ENCODE measurements around the gene TSPAN11.
A peak's percentile ranks its signal among the peaks of the same experiment; 100 is the strongest.

TSPAN11 gene

GRCh38 chr12:30911207-30911606 lies 15.3 kb upstream of the TSPAN11 start:
- no peak for DNase-seq (ENCODE audit: low spot score)

DNA sequence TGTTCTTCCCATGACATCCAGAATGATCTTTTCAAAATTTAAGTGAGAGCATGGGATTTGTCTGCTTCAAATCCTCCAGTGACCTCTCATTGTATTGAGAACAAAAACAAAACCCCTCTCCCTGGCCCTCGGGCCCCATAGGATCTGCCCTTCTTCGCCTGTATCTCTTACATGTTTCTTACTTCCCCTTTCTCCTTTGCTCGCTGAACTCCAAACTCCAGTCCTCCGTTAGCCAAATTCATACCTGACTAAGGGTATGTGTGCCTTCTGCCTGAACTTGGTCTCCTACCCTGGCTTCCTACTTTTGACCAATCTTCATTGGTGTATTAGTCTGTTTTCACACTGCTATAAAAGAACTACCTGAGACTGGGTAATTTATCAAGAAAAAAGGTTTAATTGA lies 13.2 kb upstream of the TSPAN11 start:
- DNase-seq (ENCODE audit: low spot score) = no peak

DNA sequence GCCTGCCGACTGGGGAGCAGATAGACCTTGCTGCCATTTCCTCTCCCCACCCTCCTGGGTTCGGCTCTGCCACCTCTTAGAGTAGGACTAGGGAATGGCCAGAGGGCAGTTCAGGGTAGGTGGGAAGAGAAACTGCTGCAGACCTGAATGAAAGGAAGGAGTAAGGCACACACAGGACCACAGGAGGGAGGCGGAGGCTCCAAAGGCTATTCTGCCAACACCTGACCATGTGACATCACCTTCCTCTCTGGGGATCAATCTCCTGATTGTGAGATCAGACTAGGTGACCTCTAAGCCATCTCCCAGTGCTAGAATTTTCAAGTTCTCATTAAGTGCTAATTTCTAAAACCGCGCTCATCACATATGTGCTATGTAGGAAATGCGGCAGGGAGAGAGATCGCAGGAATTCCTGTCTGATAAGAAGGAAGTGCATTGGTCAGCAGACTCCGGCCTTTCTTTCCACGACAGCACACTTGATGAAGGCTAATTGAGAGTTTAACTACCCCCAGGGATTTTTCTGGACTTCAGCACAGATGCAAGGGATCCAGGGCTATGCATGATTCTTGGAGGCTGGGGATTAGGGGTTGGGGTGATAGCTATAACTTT lies 11.5 kb upstream of the TSPAN11 start:
- no peak for DNase-seq (ENCODE audit: low spot score)

GRCh38 chr12:30923057-30923456 lies 3.5 kb upstream of the TSPAN11 start:
- DNase-seq (ENCODE audit: low spot score) = no peak

DNA sequence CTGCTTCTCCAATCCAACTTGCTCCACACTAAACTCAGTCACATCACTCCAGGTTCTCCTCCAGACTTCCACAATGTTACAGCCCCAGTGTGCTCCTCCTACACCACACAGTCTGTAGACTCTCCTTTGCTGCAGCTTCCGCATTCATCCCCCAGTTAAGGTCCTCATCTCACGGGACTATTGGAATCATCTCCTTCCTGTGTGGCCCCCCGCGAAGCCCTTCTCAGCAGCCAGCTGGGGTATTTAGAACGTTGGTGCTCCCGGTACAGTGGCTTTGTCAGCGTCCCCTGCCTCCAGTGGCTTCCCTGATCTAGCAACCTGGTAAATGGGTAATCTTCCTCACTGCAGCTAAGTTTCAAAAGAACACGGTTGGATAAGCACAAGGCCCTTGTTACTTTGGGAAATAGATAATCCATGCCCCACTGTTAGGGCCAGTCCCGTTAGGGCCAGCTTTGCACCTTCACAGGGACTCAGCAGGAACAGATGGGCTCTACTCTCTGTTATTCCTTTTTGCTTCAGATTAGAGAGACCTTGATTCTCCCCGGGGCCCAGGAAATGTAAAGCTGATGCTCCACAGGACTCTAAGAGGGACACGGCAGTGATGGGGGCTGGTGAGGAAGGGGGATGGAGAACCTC lies 823 bp upstream of the TSPAN11 start:
- no peak for DNase-seq (ENCODE audit: low spot score)

- no peak for DNase-seq (ENCODE audit: low spot score)
Observed at GRCh38 chr12:30927222-30927611, 669 bp downstream of the TSPAN11 start.

DNA sequence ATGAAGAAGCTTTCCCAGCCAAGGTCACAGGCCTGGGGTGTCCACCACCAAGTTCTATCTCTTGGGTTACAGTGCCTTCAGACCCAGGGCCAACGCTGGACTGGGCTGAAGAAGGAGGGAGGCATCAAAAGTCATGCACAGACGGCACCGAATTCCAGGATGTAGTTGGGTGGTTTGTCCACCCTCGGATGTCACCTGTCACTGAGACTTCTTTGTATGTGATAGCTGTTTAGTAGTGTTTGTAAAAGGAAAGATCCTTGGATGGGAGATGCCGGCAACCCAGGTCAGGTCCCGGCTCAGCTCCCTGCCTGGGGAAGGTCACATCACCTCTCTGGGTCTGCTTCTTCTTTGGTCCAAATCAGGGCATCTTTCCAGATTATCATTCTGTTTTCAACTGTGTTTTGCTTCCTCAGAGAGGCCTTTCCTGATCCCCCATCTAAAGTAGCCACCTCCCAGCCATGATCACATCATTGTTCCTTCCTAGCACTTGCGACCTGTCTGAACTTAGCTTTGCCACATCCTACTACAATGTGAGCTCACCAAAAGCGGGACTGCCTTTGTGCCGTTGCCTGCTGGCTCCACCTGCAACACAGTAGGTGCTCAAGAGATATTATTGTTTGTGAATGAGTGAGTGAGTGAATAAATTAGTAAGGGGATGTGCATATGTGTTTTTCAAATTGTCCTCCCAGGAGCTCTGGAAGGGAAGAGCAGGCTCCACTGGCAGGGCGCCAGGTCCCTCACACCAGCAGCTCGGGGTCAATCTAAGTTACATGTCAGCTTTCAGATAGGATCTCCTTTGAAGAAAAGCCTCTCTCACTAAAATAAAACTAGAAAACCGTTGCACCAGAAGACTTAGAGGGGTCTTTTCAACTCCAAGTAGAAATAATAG lies 2.1 kb downstream of the TSPAN11 start:
- no peak for DNase-seq (ENCODE audit: low spot score)

- no peak for DNase-seq (ENCODE audit: low spot score)
Observed at GRCh38 chr12:30930238-30930637, 3.7 kb downstream of the TSPAN11 start.

DNA sequence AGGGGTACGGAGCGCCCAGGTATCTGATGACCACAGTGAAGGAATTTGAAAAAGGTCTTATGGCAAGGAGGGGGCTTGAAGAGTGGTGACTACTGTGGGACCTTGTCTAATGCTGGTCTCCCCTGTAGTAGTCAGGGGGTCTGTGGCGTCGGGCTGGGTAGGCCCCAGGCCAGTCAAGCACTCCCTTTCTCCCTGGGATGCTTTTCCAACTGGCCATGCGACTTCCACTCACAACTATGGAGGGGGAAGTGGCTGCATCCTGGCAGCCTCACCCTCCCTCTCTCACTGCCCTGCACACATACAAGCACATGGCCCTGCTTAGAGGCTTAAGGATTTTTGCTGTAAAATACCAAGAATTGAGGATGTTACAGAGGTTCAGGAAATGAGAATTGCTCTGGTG lies 4.1 kb downstream of the TSPAN11 start:
- DNase-seq (ENCODE audit: low spot score) = no peak

DNA sequence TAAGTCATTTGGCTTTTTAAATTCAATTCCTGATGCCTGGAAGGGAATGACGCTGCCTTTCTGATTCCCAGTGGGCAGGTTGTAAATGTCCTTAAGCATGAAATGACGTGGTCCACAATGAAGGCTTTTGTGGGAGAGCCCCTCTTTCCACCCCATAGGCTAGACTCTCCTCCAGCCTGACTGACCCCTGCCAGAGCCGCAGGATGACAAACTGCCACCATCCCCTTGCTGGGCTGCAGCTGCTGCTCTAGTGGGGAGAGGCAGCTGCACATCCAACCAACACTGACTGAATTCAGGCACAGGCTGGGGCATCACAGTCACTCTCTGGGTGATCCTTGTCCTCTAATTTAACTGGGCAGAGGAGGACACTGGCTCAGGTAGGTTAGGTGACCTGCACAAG lies 6.3 kb downstream of the TSPAN11 start:
- DNase-seq (ENCODE audit: low spot score) = no peak

GRCh38 chr12:30934811-30935210 lies 8.3 kb downstream of the TSPAN11 start:
- no peak for DNase-seq (ENCODE audit: low spot score)

- no peak for DNase-seq (ENCODE audit: low spot score)
Observed at GRCh38 chr12:30936036-30936435, 9.5 kb downstream of the TSPAN11 start.

DNA sequence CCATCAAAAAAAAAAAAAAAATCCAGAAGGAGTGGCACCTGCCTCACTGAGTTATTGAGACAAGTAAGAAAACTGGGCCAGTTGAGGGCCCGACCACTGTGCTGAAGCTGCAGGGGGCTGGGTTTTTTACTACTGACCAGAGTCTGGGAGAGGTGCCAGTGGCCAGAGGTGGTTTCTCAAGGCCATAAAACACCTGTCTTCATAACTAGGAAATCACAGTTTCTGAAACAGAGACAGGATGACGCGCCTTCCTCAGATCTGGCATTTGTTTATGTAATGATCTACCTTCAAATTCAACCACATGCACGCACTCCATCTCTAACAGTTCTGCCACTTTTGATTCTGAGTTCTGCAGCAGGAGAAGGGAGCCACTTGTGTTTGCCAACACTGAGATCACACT lies 12.7 kb downstream of the TSPAN11 start:
- peak; percentile 76 for DNase-seq (ENCODE audit: low spot score)

DNA sequence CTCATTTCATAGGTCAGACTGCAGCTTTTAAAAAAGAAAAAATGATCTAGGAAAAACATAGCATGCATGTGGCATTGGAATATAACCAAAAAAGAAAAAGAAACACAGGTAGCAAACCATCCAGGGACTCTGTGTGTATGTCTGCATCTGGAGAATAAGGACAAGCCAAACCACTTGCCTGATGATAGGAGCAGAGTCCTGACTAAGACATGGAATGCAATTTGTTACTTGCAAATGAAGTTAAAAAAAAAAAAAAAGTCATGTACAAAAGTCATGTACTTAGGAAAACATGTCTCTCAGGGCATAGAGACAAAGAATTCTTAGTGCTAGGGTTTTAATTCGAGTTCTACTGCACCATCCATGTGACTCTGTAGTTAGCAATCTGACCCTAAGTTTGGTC lies 15.9 kb downstream of the TSPAN11 start:
- DNase-seq (ENCODE audit: low spot score) = no peak

GRCh38 chr12:30942936-30943335 lies 16.4 kb downstream of the TSPAN11 start:
- no peak for DNase-seq (ENCODE audit: low spot score)

GRCh38 chr12:30945443-30946164 lies 19.1 kb downstream of the TSPAN11 start:
- DNase-seq (ENCODE audit: low spot score) = no peak

DNA sequence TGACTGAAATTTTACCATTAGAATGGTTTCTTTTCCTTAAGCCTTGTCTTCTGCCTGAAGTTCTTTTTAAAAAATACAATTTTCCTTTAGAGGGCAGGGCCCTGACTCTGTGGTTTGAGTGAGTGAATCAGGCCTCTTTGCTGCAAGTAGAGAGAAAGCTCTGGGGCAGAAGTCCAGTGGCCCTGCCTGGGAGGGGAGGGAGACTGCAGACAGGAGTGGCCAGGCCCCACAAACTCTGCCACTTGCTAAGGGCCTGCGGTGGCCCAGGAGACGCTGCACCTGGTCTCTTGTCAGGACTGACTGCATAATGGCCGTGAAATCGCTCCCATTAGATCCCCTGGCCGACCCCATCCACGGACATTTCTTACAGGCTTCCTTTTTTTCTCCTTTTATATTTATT lies 25.5 kb downstream of the TSPAN11 start:
- no peak for DNase-seq (ENCODE audit: low spot score)

DNA sequence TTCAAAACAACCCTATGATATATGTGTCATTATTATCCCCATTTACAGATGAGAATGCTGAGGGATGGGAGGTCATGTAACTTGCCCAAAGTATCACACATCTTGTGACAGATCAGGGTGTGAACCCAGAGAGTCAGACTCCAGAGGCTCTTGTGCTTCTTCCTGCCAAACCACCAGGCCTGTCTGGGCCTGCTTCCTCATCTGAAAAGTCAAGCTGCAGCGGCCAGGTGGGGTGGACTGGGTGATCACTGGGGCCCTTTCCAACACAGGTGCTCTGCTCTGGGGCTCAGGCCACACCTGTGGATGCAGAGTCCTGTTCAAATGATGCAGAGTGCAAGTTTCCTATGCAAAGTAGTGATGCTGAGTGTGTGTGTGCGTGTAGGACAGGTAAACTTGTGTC lies 26.7 kb downstream of the TSPAN11 start:
- no peak for DNase-seq (ENCODE audit: low spot score)

DNA sequence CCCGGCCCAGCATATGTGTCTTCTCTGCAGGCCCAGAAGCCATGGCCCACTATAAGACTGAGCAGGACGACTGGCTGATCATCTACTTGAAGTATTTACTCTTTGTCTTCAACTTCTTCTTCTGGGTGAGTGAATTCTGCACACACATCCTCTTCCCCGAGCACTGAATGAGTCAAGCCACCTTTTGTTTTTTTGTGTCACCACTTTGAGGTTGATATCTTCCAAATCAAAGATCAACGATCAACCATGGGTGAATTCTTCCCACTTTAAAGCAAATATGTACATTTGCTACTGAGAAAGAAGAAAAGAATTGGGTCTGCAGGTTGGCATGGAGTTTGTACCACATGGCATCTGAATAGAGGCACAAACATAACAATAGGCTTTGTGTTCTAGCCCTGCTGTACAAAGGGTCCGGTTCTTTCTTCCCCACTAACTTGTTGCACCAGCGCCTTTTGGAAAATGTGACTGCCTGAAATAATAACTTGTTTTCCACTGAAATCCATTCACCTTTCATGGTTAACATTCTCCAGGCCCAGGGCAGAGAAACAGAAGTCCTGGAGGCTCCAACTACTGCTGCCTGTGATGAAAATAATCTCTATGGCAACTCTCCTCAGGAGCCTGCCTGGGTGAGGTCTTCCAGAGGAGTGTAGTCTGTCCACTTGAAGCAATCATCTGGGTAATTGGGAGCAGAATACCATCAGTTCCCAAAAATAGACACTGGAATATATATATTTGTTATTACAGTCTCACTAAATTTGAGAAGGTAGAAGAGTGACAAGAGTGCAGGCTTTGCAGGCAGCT lies 27.6 kb downstream of the TSPAN11 start:
- DNase-seq (ENCODE audit: low spot score) = no peak

- DNase-seq (ENCODE audit: low spot score) = no peak
Observed at GRCh38 chr12:30955214-30955613, 28.7 kb downstream of the TSPAN11 start.

DNA sequence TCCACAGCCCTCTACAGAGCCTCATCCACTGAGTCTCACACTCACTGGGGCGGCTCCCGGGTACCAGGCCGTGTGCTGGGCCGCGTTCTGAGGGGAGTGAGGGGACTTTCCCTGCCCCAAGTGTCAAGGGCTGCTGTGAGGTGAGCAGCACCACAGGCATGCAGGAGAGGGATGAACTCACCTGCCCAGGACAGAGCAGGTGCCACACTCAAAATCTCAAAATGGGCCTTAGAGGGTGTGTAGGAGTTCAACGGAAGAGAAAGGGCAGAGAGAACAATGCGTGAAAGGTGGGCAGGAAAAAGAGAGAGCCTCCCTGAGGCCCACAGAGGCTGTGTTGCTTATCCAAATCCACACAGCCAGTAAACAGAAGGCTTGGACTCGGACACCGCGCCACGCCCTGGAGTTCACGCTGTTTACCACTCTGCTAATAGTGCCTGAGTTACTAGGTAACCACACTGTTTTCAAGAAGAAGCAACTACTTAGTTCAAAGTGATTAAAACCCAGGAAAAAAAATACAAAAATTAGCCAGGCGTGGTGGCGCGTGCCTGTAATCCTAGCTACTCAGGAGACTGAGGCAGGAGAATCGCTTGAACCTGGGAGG lies 32.7 kb downstream of the TSPAN11 start:
- DNase-seq (ENCODE audit: low spot score) = peak; percentile 20
